ENCODE results near the gene SYT1. TPM values are rescaled to one million over a fixed set of nuclear protein-coding genes. Genes with fewer than 3 reads are reported as not detected.

SYT1 gene
- total and polyA plus RNA-seq, 2 donors (not counting 1 experiment from before 2014, with no cell fraction given): 0.60 to 1.3 TPM

- no peaks in the 10 kb centered on the region for H3K79me2 ChIP-seq (ENCODE audit: control insufficient read depth, insufficient read depth, low read length)
- H3K27ac ChIP-seq (ENCODE audit: low read length in 2 of 2): no peak overlapping the region
- WGBS (ENCODE audit: insufficient coverage): 100% methylated on average over 1 of the region's 2 CpGs
- intact Hi-C loops (cut with micrococcal nuclease): no loop called here
- H3K36me3 ChIP-seq (replicated peaks in 1 of 2; ENCODE audit: control extremely low read depth in 1 of 2, control insufficient read depth in 1 of 2, extremely low read depth in 1 of 2, insufficient read depth in 2 of 2, low read length in 1 of 2): no peaks in the 10 kb centered on the region
- H3K4me2 ChIP-seq (replicated peaks; ENCODE audit: low read depth, low read length, poor library complexity, severe bottlenecking): no peak overlapping the region
- no peak overlapping the region for H3K27ac Mint-ChIP-seq
- ChIA-PET POLR2A (no interaction called here), CTCF (no interaction called here)
- H3K4me3 Mint-ChIP-seq: no peak overlapping the region
- no peaks in the 10 kb centered on the region for H3K4me1 Mint-ChIP-seq
- H3K9me3 ChIP-seq (ENCODE audit: control extremely low read depth in 1 of 3, control insufficient read depth in 2 of 3, insufficient read depth in 1 of 3, low read length in 2 of 3): no peaks in the 10 kb centered on the region
- DNase-seq (no peak), ATAC-seq (ENCODE audit: low read depth) (no peak)
- no peak for TF ChIP-seq EZH2 (IDR thresholded peaks at IDR 0.05; ENCODE audit: borderline replicate concordance, insufficient read depth, low read depth, low read length, poor library complexity, severe bottlenecking)
- TF ChIP-seq CTCF (IDR thresholded peaks at IDR 0.05): no peak
- H4K20me1 ChIP-seq (ENCODE audit: control insufficient read depth, insufficient read depth, low read length, poor library complexity, severe bottlenecking): no peaks in the 10 kb centered on the region
- H3K4me3 ChIP-seq (ENCODE audit: control extremely low read depth in 1 of 5, extremely low read depth in 1 of 5, insufficient read depth in 1 of 5, low read depth in 2 of 5, low read length in 4 of 5): no peak overlapping the region
- H3K4me1 ChIP-seq (ENCODE audit: control insufficient read depth in 2 of 2, insufficient read depth in 2 of 2, low read length in 2 of 2): no peaks in the 10 kb centered on the region
- H3K27me3 Mint-ChIP-seq: no peaks in the 10 kb centered on the region
- H2AFZ ChIP-seq (ENCODE audit: insufficient read depth, low read depth, low read length, poor library complexity, severe bottlenecking): no peak overlapping the region
- no peak overlapping the region for H3K9ac ChIP-seq (ENCODE audit: low read length)
- H3K27me3 ChIP-seq (replicated peaks in 1 of 4; ENCODE audit: control extremely low read depth in 1 of 4, control insufficient read depth in 3 of 4, insufficient read depth in 4 of 4, low read length in 3 of 4): no peaks in the 10 kb centered on the region
- no peaks in the 10 kb centered on the region for H3K9me3 Mint-ChIP-seq (ENCODE audit: insufficient read depth)
Observed at GRCh38 chr12:79108962-79109361, 244.4 kb downstream of the SYT1 start.

- no peak overlapping the region for H3K27ac ChIP-seq (ENCODE audit: low read length in 2 of 2)
- CTCF ChIA-PET: no interaction called here
Observed at GRCh38 chr12:79114896-79115295, 250.3 kb downstream of the SYT1 start.

More at GRCh38 chr12:79114896-79115295, 250.3 kb downstream of the SYT1 start:
- H3K9me3 Mint-ChIP-seq (ENCODE audit: insufficient read depth): no peaks in the 10 kb centered on the region
- no peak for TF ChIP-seq CTCF (IDR thresholded peaks at IDR 0.05)
- no peak for TF ChIP-seq EZH2 (IDR thresholded peaks at IDR 0.05; ENCODE audit: borderline replicate concordance, insufficient read depth, low read depth, low read length, poor library complexity, severe bottlenecking)
- ATAC-seq (ENCODE audit: low read depth) (no peak), DNase-seq (no peak)
- Histone ChIP-seq H3K36me3 (replicated peaks in 1 of 2; ENCODE audit: control extremely low read depth in 1 of 2, control insufficient read depth in 1 of 2, extremely low read depth in 1 of 2, insufficient read depth in 2 of 2, low read length in 1 of 2) (no peaks in the 10 kb centered on the region), H3K27me3 (replicated peaks in 1 of 4; ENCODE audit: control extremely low read depth in 1 of 4, control insufficient read depth in 3 of 4, insufficient read depth in 4 of 4, low read length in 3 of 4) (no peaks in the 10 kb centered on the region), H3K9me3 (ENCODE audit: control extremely low read depth in 1 of 3, control insufficient read depth in 2 of 3, insufficient read depth in 1 of 3, low read length in 2 of 3) (no peaks in the 10 kb centered on the region), H3K4me2 (replicated peaks; ENCODE audit: low read depth, low read length, poor library complexity, severe bottlenecking) (no peak overlapping the region), H2AFZ (ENCODE audit: insufficient read depth, low read depth, low read length, poor library complexity, severe bottlenecking) (no peak overlapping the region), H3K79me2 (ENCODE audit: control insufficient read depth, insufficient read depth, low read length) (no peaks in the 10 kb centered on the region), H3K4me1 (ENCODE audit: control insufficient read depth in 2 of 2, insufficient read depth in 2 of 2, low read length in 2 of 2) (no peaks in the 10 kb centered on the region), H4K20me1 (ENCODE audit: control insufficient read depth, insufficient read depth, low read length, poor library complexity, severe bottlenecking) (no peaks in the 10 kb centered on the region), H3K4me3 (ENCODE audit: control extremely low read depth in 1 of 5, extremely low read depth in 1 of 5, insufficient read depth in 1 of 5, low read depth in 2 of 5, low read length in 4 of 5) (no peak overlapping the region), H3K9ac (ENCODE audit: low read length) (no peak overlapping the region)
- no peaks in the 10 kb centered on the region for H3K4me1 Mint-ChIP-seq
- H3K27ac Mint-ChIP-seq: no peak overlapping the region
- intact Hi-C loops (cut with micrococcal nuclease): no loop called here
- no peak overlapping the region for H3K4me3 Mint-ChIP-seq
- POLR2A ChIA-PET: no interaction called here
- H3K27me3 Mint-ChIP-seq: no peaks in the 10 kb centered on the region

Data from B cell (primary cell).